LNCAP (cell line): Measurements from ENCODE around the gene ORMDL1.
A peak's percentile ranks its signal among the peaks of the same experiment; 100 is the strongest.

Experiments
- TF ChIP-seq, protein P1 (sequence below): fragments of 450-650 bp; IDR thresholded peaks from 2 replicates; pipeline ENCODE4 v1.5.1; 2017; ENCODE audit warnings: mild to moderate bottlenecking

Gene ORMDL1

DNA sequence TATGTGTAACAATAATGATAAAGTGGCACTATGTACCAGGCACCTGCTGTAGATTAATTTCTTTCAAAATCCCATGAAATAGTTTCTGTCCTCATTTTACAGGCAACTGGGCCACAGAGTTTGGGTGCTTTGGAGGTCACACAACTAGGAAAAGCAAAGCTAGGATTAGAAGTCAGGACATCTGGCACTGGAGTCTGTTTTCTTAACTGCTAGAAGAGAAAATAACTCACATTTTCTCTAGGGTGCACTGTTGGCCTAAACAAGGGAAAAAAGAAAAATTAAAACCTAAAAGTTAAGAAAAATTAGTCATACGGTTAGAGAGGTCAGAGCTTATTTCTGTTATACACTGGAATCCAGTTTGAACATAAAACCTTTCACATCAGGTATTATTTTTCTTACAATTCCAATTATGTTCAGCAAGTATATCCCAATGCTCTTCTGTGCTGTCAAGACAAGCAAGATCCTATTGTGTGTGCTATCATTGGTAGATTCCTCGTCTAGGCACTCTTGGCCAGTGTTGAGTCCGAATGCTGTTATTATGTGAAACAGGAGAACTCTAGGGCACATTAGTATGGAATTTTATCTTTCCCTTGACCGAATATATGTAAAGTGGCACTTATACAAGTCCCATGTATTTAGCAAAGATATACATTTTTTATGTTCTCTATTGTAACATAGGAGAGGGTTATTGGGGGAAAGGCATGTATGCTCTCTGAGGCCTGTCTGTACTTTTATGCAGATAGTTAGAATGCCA, 20.1 kb downstream of the ORMDL1 start:
- TF ChIP-seq, protein P1, sequence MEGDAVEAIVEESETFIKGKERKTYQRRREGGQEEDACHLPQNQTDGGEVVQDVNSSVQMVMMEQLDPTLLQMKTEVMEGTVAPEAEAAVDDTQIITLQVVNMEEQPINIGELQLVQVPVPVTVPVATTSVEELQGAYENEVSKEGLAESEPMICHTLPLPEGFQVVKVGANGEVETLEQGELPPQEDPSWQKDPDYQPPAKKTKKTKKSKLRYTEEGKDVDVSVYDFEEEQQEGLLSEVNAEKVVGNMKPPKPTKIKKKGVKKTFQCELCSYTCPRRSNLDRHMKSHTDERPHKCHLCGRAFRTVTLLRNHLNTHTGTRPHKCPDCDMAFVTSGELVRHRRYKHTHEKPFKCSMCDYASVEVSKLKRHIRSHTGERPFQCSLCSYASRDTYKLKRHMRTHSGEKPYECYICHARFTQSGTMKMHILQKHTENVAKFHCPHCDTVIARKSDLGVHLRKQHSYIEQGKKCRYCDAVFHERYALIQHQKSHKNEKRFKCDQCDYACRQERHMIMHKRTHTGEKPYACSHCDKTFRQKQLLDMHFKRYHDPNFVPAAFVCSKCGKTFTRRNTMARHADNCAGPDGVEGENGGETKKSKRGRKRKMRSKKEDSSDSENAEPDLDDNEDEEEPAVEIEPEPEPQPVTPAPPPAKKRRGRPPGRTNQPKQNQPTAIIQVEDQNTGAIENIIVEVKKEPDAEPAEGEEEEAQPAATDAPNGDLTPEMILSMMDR: no peak

- TF ChIP-seq, protein P1: peak; percentile 63
Observed at GRCh38 chr2:189762551-189763298, 21.4 kb downstream of the ORMDL1 start, which contains the start of gene OSGEPL1. Gene OSGEPL1, minus strand, starts transcription at chr2:189762792. Its CDS starts 1,152 bp downstream, at chr2:189761640.

- TF ChIP-seq, protein P1: no peak
Observed at GRCh38 chr2:189762229-189762550, 21.9 kb downstream of the ORMDL1 start.

DNA sequence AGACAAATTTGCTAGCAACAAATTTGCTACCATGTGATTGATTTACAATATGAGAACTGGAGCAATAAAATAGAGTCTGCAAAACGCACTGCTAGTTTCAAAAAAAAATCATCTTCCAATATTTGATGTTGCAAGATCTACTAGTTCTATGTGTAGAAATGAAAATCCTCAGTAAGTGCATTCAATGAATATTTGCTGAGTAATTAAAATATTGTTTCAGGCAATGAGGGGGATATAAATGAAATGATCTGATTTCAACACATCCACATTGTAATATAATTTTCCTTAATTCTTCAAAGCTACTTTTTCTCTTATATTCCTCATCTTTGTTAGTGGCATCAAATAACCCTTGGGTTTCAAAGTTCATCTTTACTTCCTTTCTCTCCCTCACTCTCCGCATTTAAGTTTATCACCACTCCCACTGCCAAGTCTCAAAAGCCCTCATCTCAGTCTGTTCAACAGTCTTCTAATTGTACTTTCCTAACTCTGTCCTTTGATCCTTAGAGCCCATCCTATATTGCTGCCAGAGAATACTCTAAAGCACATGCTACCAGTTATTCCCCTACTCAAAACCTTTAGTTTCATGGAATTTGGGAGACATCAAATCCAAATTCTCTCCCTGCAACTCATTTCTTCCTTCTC, 27.7 kb downstream of the ORMDL1 start:
- TF ChIP-seq, protein P1: no peak

DNA sequence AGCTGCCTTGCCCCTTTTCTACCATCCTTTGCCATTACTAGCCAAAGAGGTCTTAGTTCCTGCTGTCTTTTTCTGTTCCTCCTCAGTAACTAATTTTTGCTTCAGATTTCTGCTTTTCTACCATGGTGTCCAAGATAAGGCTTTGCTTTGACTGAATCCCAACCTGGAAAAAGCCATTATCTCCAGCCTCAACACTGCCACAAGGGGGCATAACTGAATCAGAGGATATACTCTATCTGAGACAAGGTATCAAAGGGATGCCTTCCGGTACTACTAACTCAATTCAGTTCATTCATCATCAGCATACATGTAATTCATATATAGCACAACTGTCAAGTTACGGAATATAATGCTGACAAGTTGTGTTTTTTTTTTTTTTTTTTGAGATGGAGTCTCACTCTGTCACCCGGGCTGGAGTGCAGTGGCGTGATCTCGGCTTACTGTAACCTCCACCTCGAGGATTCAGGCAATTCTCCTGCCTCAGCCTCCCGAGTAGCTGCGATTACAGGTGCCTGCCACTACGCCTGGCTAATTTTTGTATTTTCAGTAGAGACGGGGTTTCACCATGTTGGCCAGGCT, 33.0 kb downstream of the ORMDL1 start:
- TF ChIP-seq, protein P1: peak; percentile 57

DNA sequence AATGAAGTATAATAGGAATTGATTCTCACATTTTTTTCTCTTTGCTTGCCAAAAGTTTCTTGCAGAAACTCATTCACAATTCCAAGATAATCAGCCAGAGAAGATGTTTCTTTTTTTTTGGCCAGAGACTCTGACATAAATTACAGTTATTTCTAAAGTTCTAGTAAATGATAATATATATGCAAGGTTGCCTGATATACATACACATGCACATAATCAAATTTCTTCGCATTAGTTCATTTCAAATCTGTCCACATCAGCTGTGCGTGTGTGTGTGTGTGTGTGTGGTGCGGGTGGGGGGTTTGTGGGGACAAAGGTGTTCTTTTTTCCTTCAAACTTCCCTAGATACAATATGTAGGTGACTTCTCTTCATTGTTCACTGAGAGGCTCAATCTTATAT, 54.7 kb downstream of the ORMDL1 start:
- TF ChIP-seq, protein P1: no peak

- TF ChIP-seq, protein P1: no peak
Observed at GRCh38 chr2:189726849-189727248, 57.3 kb downstream of the ORMDL1 start.
